Testis (tissue), 3 donors: ENCODE data around the gene ZHX3. TPM values are rescaled to one million over a fixed set of nuclear protein-coding genes. Genes with fewer than 3 reads are reported as not detected.

Source experiments
- DNase-seq: peaks from one replicate; pipeline ENCODE4 v3.0.0-alpha.2; 2019
- H3K27ac ChIP-seq, 2 donors: fragments of 200-600 bp; sonication (generic); one replicate each; pipeline ENCODE4 v1.5.1; 2019
- H3K27me3 ChIP-seq: fragments of 200-600 bp; sonication (generic); one replicate; pipeline ENCODE4 v1.5.1; 2019
- H3K36me3 ChIP-seq: fragments of 200-600 bp; sonication (generic); one replicate; pipeline ENCODE4 v1.5.1; 2017; ENCODE audit warnings: low read depth; ENCODE audit errors: missing control alignments
- H3K4me1 ChIP-seq: fragments of 200-600 bp; sonication (generic); one replicate; pipeline ENCODE4 v1.5.1; 2019
- H3K4me3 ChIP-seq, 2 donors: fragments of 200-600 bp; sonication (generic); one replicate each; pipeline ENCODE4 v1.5.1; 2017 to 2019
- H3K9me3 ChIP-seq: fragments of 200-600 bp; sonication (generic); one replicate; pipeline ENCODE4 v1.5.1; 2017
- POLR2A ChIP-seq: fragments of 450-650 bp; IDR thresholded peaks from one replicate; pipeline ENCODE4 v1.6.1; 2017; ENCODE audit warnings: antibody characterized with exemption, mild to moderate bottlenecking, moderate library complexity
- WGBS, 2 donors: methylation state at CpG; one replicate each; pipeline ENCODE4 v1.1.5; 2018; 5-methylcytosine and 5-hydroxymethylcytosine counted together
- intact Hi-C: fragments of 100-400 bp; cut with DNase I; formaldehyde crosslinking; loops from one replicate; pipeline ENCODE4 v1.15.1; 2023; ENCODE audit warnings: low total_unique reads
- polyA plus RNA-seq: library from polyadenylated mRNA; stranded (reverse); fragments of 350-450 nt; fragmentation: Illumina TruSeq; extraction: RNeasy Lipid Tissue Mini Kit (QIAGEN cat#74804); gene quantifications from one replicate; pipeline ENCODE4 v1.2.3, GENCODE V29; 2014; ENCODE audit warnings: low read depth, low replicate concordance; ENCODE audit not compliant: insufficient read depth
- total RNA-seq, 2 donors: library from RNA; depleted of rRNA; stranded (reverse); fragments of >200 nt; gene quantifications; one replicate each; pipeline ENCODE4 v1.2.3, GENCODE V29; 2016
- TF ChIP-seq, protein P1 (sequence below), 3 experiments: fragments of 450-650 bp in 2 of 3; fragments of 200-600 bp in 1 of 3; sonication (generic) in 1 of 3; IDR thresholded peaks; one replicate each; pipeline ENCODE4 v1.5.1; 2016 to 2019; ENCODE audit warnings: antibody characterized with exemption in 3 of 3, mild to moderate bottlenecking in 2 of 3, moderate library complexity in 1 of 3

ZHX3 gene
- total and polyA plus RNA-seq, 3 donors from 2014 or later = 35.1 to 103 (median 55.7) TPM

DNA sequence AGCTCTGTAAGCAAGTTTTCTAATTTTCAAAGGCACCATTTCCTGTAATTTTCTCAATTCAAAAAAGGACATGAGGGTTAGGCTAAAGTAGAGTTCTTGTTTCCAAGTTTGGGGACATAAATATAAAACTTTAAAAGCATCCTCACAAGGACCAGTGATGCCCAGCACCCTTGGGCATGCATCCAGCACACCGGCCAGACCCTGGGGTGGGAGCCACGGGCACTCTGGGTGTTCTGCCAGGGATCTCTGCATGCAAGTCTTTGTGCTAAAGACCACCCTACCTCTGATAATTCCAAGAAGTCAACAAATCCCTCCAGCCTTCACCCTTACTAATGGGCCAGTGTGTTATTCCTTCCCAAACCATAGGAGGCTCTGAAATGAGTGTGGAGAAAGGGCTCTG, 133.7 kb downstream of the ZHX3 start:
- intact Hi-C loops = no loop called here
- DNase-seq = no peak
- WGBS, 2 donors = 71 to 94% methylated on average over 2 of the region's 2 CpGs
- no peaks in the 10 kb centered on the region for H3K27me3 ChIP-seq
- H3K27ac ChIP-seq = no peak overlapping the region
- peaks cover 6% of the 10 kb centered on the region for H3K4me1 ChIP-seq
- H3K9me3 ChIP-seq = no peaks in the 10 kb centered on the region
- TF ChIP-seq POLR2A = no peak
- TF ChIP-seq, protein P1, sequence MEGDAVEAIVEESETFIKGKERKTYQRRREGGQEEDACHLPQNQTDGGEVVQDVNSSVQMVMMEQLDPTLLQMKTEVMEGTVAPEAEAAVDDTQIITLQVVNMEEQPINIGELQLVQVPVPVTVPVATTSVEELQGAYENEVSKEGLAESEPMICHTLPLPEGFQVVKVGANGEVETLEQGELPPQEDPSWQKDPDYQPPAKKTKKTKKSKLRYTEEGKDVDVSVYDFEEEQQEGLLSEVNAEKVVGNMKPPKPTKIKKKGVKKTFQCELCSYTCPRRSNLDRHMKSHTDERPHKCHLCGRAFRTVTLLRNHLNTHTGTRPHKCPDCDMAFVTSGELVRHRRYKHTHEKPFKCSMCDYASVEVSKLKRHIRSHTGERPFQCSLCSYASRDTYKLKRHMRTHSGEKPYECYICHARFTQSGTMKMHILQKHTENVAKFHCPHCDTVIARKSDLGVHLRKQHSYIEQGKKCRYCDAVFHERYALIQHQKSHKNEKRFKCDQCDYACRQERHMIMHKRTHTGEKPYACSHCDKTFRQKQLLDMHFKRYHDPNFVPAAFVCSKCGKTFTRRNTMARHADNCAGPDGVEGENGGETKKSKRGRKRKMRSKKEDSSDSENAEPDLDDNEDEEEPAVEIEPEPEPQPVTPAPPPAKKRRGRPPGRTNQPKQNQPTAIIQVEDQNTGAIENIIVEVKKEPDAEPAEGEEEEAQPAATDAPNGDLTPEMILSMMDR (IDR thresholded peaks at IDR 0.05) = no peak
- no peaks in the 10 kb centered on the region for H3K36me3 ChIP-seq
- H3K4me3 ChIP-seq = no peak overlapping the region

DNA sequence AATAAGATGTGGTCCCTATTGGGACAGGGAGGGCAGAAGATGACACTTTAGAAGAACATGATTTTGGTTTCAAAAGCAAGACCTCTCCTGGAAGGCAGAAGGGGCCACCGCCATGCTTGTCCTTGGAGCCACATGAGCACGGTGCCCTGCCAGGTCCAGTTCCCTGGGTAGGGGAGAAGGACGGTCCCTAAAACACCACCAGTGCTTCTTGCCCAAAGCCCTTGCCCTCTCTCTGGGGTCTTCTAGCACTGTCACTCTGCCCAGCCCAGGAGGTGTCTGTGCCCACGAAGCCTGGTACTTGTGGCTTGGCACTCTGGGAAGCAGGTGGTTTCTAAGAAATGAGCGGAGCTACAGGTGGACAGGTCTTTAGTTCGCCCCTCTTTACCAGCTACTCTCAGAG, 134.1 kb downstream of the ZHX3 start:
- WGBS, 2 donors = 92 to 95% methylated on average over 6 of the region's 6 CpGs

DNA sequence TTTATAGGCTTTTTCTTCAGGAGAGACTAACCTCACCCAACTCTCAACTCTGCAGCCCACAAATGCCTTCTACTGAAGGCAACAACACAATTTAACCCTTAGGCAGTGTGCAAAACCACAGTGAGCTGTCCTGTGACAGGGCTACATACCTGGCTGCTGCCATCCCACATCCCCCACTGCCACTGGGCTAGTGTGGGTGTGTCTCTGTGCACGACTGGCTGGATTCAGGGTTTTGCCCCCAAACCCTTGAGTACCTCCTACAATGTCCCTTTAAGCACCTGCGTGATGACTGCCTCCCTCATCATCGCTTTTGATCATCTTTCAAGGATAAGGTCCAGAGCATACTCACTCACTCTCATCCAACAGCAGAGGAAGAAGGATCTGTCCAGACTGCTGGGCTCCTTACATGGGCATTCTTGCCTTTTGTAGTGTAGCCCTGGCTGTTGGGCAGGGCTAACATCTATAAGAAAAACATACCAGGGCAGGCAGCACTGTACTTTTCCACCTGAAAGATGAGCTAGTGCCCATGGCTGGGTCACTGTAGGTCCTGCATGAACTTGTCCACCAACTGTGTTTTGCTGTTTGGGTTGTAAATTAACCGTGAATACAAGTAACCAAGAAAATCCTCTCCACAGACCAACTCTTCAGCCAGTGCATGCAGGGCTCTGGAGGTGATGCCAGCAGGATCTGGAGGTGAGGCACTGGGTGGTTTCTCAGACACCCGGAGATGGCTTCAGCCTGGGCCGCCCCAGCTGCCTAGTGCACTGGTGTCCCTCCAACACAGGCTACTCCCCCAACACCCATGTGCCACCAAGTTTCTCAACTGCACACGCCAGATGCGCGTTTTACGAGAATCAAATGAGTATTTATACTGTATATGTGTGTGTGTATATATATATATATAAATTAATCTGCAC, 135.0 kb downstream of the ZHX3 start:
- H3K4me1 ChIP-seq = peaks cover 10% of the 10 kb centered on the region
- DNase-seq = peak; percentile 9
- no peaks in the 10 kb centered on the region for H3K27me3 ChIP-seq
- no peak overlapping the region for H3K4me3 ChIP-seq
- intact Hi-C loops = no loop called here
- WGBS, 2 donors = 92 to 94% methylated on average over 10 of the region's 10 CpGs
- H3K27ac ChIP-seq = no peak overlapping the region
- H3K9me3 ChIP-seq = no peaks in the 10 kb centered on the region
- H3K36me3 ChIP-seq = no peaks in the 10 kb centered on the region
- TF ChIP-seq, protein P1 (IDR thresholded peaks at IDR 0.05) = no peak
- TF ChIP-seq POLR2A = no peak

More for the DNA sequence above, 134.1 kb downstream of the ZHX3 start:
- Histone ChIP-seq H3K4me3 (no peak overlapping the region), H3K36me3 (no peaks in the 10 kb centered on the region), H3K27me3 (no peaks in the 10 kb centered on the region), H3K27ac (no peak overlapping the region), H3K4me1 (peaks cover 10% of the 10 kb centered on the region), H3K9me3 (no peaks in the 10 kb centered on the region)
- TF ChIP-seq, protein P1 (IDR thresholded peaks at IDR 0.05) = no peak
- no peak for TF ChIP-seq POLR2A
- DNase-seq = peak; percentile 8
- intact Hi-C loops = no loop called here

GRCh38 chr20:41181567-41181966, 136.0 kb downstream of the ZHX3 start:
- intact Hi-C loops = no loop called here
- peak; percentile 10 for DNase-seq
- Histone ChIP-seq H3K9me3 (no peaks in the 10 kb centered on the region), H3K27ac (no peak overlapping the region), H3K4me3 (no peak overlapping the region), H3K36me3 (no peaks in the 10 kb centered on the region), H3K27me3 (no peaks in the 10 kb centered on the region), H3K4me1 (peaks cover 10% of the 10 kb centered on the region)
- TF ChIP-seq, protein P1 (IDR thresholded peaks at IDR 0.05) = no peak
- TF ChIP-seq POLR2A = no peak
- WGBS, 2 donors = 92 to 96% methylated on average over 3 of the region's 3 CpGs
